ENCODE results near the gene RDM1.
"Not testable (repeated sequence)": the region's sequence is repeated elsewhere in the genome, so short reads cannot be mapped to it uniquely, and the experiment has no call there.

The RDM1 gene

GRCh38 chr17:35897772-35898171 is 32.8 kb downstream of the RDM1 start:
- not testable (repeated sequence) for DNase-seq

GRCh38 chr17:35895636-35896587 is 34.7 kb downstream of the RDM1 start:
- peak; percentile 46 for DNase-seq

- DNase-seq: no peak
Measured at GRCh38 chr17:35894206-35894605, 36.4 kb downstream of the RDM1 start.

GRCh38 chr17:35893751-35894150 is 36.8 kb downstream of the RDM1 start:
- no peak for DNase-seq

- peak; percentile 78 for DNase-seq
Measured at GRCh38 chr17:35892091-35893035, 38.2 kb downstream of the RDM1 start.

GRCh38 chr17:35891269-35891668 is 39.3 kb downstream of the RDM1 start:
- no peak for DNase-seq

GRCh38 chr17:35890774-35891155 is 39.8 kb downstream of the RDM1 start:
- DNase-seq: peak; percentile 35

GRCh38 chr17:35889818-35890773 is 40.5 kb downstream of the RDM1 start:
- no peak for DNase-seq

GRCh38 chr17:35889241-35889640 is 41.3 kb downstream of the RDM1 start:
- DNase-seq: no peak

- peak; percentile 60 for DNase-seq
Measured at GRCh38 chr17:35879773-35880654, 50.6 kb downstream of the RDM1 start, which contains the start of gene CCL5. CCL5 (minus strand) TSS chr17:35880360.

GRCh38 chr17:35878361-35878760 is 52.2 kb downstream of the RDM1 start:
- DNase-seq: no peak

GRCh38 chr17:35877345-35878029 is 53.1 kb downstream of the RDM1 start:
- no peak for DNase-seq

GRCh38 chr17:35876534-35876933 is 54.0 kb downstream of the RDM1 start:
- no peak for DNase-seq

GRCh38 chr17:35875800-35876139 is 54.8 kb downstream of the RDM1 start:
- no peak for DNase-seq

- DNase-seq: no peak
Measured at GRCh38 chr17:35875072-35875799, 55.3 kb downstream of the RDM1 start.

GRCh38 chr17:35872196-35872980 is 58.2 kb downstream of the RDM1 start:
- DNase-seq: no peak

- DNase-seq: peak; percentile 29
Measured at GRCh38 chr17:35870906-35871819, 59.4 kb downstream of the RDM1 start.

- no peak for DNase-seq
Measured at GRCh38 chr17:35868737-35869136, 61.8 kb downstream of the RDM1 start, which contains the start of gene HEATR9. HEATR9 (minus strand) TSS chr17:35868891; CDS start chr17:35868742, 149 bp downstream.

All from activated CD8-positive, alpha-beta memory T cell treated with anti-CD3 and anti-CD28 coated beads, Interleukin-2, amount 50 U/mL, for 4 hours (primary cell).